SK-N-SH (cell line): ENCODE measurements around the gene TMEM52B. TPM values are rescaled to one million over a fixed set of nuclear protein-coding genes. Genes with fewer than 3 reads are reported as not detected.

Experiments
- CTCF ChIA-PET: fragments of 300-600, 350-600 bp; formaldehyde crosslinking; extraction: SDS; loops from one replicate; lab custom pipeline; 2021; lab: Yijun Ruan, JAX
- POLR2A ChIA-PET: fragments of 350-600 bp; sonication (Branson Sonifier 250); formaldehyde crosslinking; extraction: SDS; loops from one replicate; lab custom pipeline; 2020; ENCODE audit warnings: antibody characterized with exemption, inconsistent platforms; lab: Yijun Ruan, JAX
- DNase-seq: peaks from one replicate; pipeline ENCODE4 v3.0.0; 2012
- H2AFZ ChIP-seq: fragments of 200-600 bp; sonication (generic); 2 replicates; pipeline ENCODE4 v1.8.1; 2016; ENCODE audit warnings: antibody characterized with exemption, mild to moderate bottlenecking, low read depth
- H3F3A ChIP-seq: fragments of 200-600 bp; sonication (generic); replicated peaks from 2 replicates; pipeline ENCODE3; 2016; ENCODE audit warnings: antibody characterized with exemption, mild to moderate bottlenecking; ENCODE audit not compliant: insufficient read depth
- H3K27ac ChIP-seq, 2 experiments: fragments of 200-500 bp in 1 of 2; fragments of 200-600 bp in 1 of 2; sonication (Bioruptor generic) in 1 of 2; sonication (generic), shearing (Covaris generic) in 1 of 2; 2 replicates each; pipeline versions ENCODE4 v1.5.1 to v1.6.1; 2014 to 2016; ENCODE audit warnings: low read depth in 2 of 2, inconsistent platforms in 1 of 2, low read length in 1 of 2, mild to moderate bottlenecking in 1 of 2, mixed read lengths in 1 of 2
- H3K27me3 ChIP-seq: fragments of 200-600 bp; sonication (generic), shearing (Covaris generic); 2 replicates; pipeline ENCODE4 v1.6.1; 2016; ENCODE audit warnings: mixed run types; ENCODE audit not compliant: insufficient read depth
- H3K36me3 ChIP-seq, 2 experiments: fragments of 200-500 bp in 1 of 2; fragments of 200-600 bp in 1 of 2; sonication (Bioruptor generic) in 1 of 2; sonication (generic) in 1 of 2; replicated peaks in 1 of 2; 2 replicates each; pipeline versions ENCODE3 to v1.5.1; 2014 to 2016; ENCODE audit warnings: low read length in 1 of 2, mild to moderate bottlenecking in 1 of 2; ENCODE audit not compliant: insufficient read depth in 2 of 2, control insufficient read depth in 1 of 2
- H3K4me1 ChIP-seq, 2 experiments: fragments of 200-500 bp in 1 of 2; fragments of 200-600 bp in 1 of 2; sonication (Bioruptor generic) in 1 of 2; sonication (generic), shearing (Covaris generic) in 1 of 2; 2 replicates each; pipeline versions ENCODE4 v1.5.1 to v1.6.1; 2014 to 2016; ENCODE audit warnings: low read depth in 1 of 2, low read length in 1 of 2, mixed run types in 1 of 2; ENCODE audit not compliant: insufficient read depth in 2 of 2, control insufficient read depth in 1 of 2
- H3K4me2 ChIP-seq: fragments of 200-600 bp; sonication (generic), shearing (Covaris generic); 2 replicates; pipeline ENCODE4 v1.6.1; 2017; ENCODE audit warnings: mixed run types
- H3K4me3 ChIP-seq, 2 experiments: fragments of 200-500 bp in 1 of 2; fragments of 200-600 bp in 1 of 2; sonication (Bioruptor generic) in 1 of 2; sonication (generic), shearing (Covaris generic) in 1 of 2; 2 replicates each; pipeline versions ENCODE4 v1.5.1 to v1.8.1; 2014 to 2016; ENCODE audit warnings: low read depth in 2 of 2, inconsistent platforms in 1 of 2, low read length in 1 of 2, mild to moderate bottlenecking in 1 of 2, mixed read lengths in 1 of 2, moderate library complexity in 1 of 2
- H3K79me2 ChIP-seq: fragments of 200-600 bp; sonication (generic); 2 replicates; pipeline ENCODE4 v1.8.1; 2017; ENCODE audit warnings: mild to moderate bottlenecking; ENCODE audit not compliant: insufficient read depth
- H3K9ac ChIP-seq: fragments of 200-600 bp; sonication (generic); 2 replicates; pipeline ENCODE4 v1.6.1; 2017; ENCODE audit warnings: mixed run types
- H3K9me2 ChIP-seq: fragments of 200-600 bp; sonication (generic); 2 replicates; pipeline ENCODE4 v1.6.1; 2017; ENCODE audit warnings: mixed run types
- H3K9me3 ChIP-seq: fragments of 200-600 bp; sonication (generic); 2 replicates; pipeline ENCODE4 v1.6.1; 2017; ENCODE audit warnings: mixed run types, mild to moderate bottlenecking, moderate library complexity
- H4K20me1 ChIP-seq: fragments of 200-600 bp; sonication (generic); 2 replicates; pipeline ENCODE4 v1.6.1; 2017; ENCODE audit warnings: mild to moderate bottlenecking, mixed run types; ENCODE audit not compliant: insufficient read depth
- CHD2 ChIP-seq: fragments of 150-350 bp; IDR thresholded peaks from 2 replicates; pipeline ENCODE4 v1.6.1; 2018; ENCODE audit warnings: low read length; ENCODE audit not compliant: partially characterized antibody
- ELF1 ChIP-seq: IDR thresholded peaks from 2 replicates; pipeline ENCODE4 v1.4.0; 2012
- EZH2phosphoT487 ChIP-seq: fragments of 200-600 bp; sonication (generic); IDR thresholded peaks from 2 replicates; pipeline ENCODE4 v1.6.1; 2017; ENCODE audit warnings: low read depth, mixed run types, mild to moderate bottlenecking, antibody characterized with exemption, moderate library complexity, borderline replicate concordance
- FOSL2 ChIP-seq: IDR thresholded peaks from 2 replicates; pipeline ENCODE4 v1.4.0; 2012; ENCODE audit warnings: low read depth, mild to moderate bottlenecking, moderate library complexity, borderline replicate concordance
- FOXJ3 ChIP-seq: sonication (generic); formaldehyde crosslinking; IDR thresholded peaks from 2 replicates; pipeline ENCODE4 v1.5.1; 2020; ENCODE audit warnings: mild to moderate bottlenecking, missing genetic modification reagents
- FOXM1 ChIP-seq: IDR thresholded peaks from 2 replicates; pipeline ENCODE4 v1.4.0; 2012; ENCODE audit warnings: low read depth, mild to moderate bottlenecking
- GATA2 ChIP-seq: sonication (generic); formaldehyde crosslinking; IDR thresholded peaks from 2 replicates; pipeline ENCODE4 v1.5.0; 2020; ENCODE audit warnings: mild to moderate bottlenecking, missing genetic modification reagents
- MXI1 ChIP-seq: IDR thresholded peaks from 2 replicates; pipeline ENCODE4 v1.6.1; 2012; ENCODE audit warnings: mild to moderate bottlenecking, low read depth, low read length, improper control_type of control experiment
- NFIC ChIP-seq: IDR thresholded peaks from 2 replicates; pipeline ENCODE4 v1.4.0; 2012; ENCODE audit warnings: borderline replicate concordance
- PBX3 ChIP-seq: IDR thresholded peaks from 2 replicates; pipeline ENCODE4; 2012
- POLR2AphosphoS5 ChIP-seq: IDR thresholded peaks from 2 replicates; pipeline ENCODE4 v1.6.1; 2012; ENCODE audit warnings: low read depth, low read length
- RAD21 ChIP-seq: IDR thresholded peaks from 2 replicates; pipeline ENCODE4 v1.6.1; 2012; ENCODE audit warnings: mild to moderate bottlenecking, low read length
- RCOR1 ChIP-seq: fragments of 150-350 bp; IDR thresholded peaks from 2 replicates; pipeline ENCODE4 v1.6.1; 2017; ENCODE audit warnings: antibody characterized with exemption, low read length
- RFX5 ChIP-seq: IDR thresholded peaks from 2 replicates; pipeline ENCODE4 v1.6.1; 2012; ENCODE audit warnings: mild to moderate bottlenecking, improper control_type of control experiment, low read length
- RXRA ChIP-seq: IDR thresholded peaks from 2 replicates; pipeline ENCODE4 v1.4.0; 2012; ENCODE audit warnings: low read depth, mild to moderate bottlenecking, borderline replicate concordance
- SMC3 ChIP-seq: IDR thresholded peaks from 2 replicates; pipeline ENCODE4 v1.6.1; 2012; ENCODE audit warnings: low read depth, low read length, improper control_type of control experiment
- ZBTB33 ChIP-seq: IDR thresholded peaks from 2 replicates; pipeline ENCODE4 v1.4.0; 2012; ENCODE audit warnings: low read depth, borderline replicate concordance
- WGBS: methylation state at CpG from one replicate; pipeline ENCODE4 v1.1.6; 2017; ENCODE audit warnings: low lambda C conversion rate; 5-methylcytosine and 5-hydroxymethylcytosine counted together
- polyA plus RNA-seq, 3 experiments: library from polyadenylated mRNA; depleted of rRNA; stranded (reverse); fragments of >200 nt; gene quantifications; 2 replicates each; pipeline ENCODE4 v1.2.3, GENCODE V29; 2012
- TF ChIP-seq, protein P1 (sequence below): fragments of 150-350 bp; IDR thresholded peaks from 2 replicates; pipeline ENCODE4 v1.6.1; 2017; ENCODE audit warnings: antibody characterized with exemption, low read length, low read depth, borderline replicate concordance
- TF ChIP-seq, protein P2 (sequence below): IDR thresholded peaks from 2 replicates; pipeline ENCODE4 v1.4.0; 2012; ENCODE audit warnings: low read depth
- TF ChIP-seq, protein P3 (sequence below): fragments of 150-350 bp; IDR thresholded peaks from 2 replicates; pipeline ENCODE4 v1.6.1; 2016; ENCODE audit warnings: mild to moderate bottlenecking, low read depth, low read length

TMEM52B gene
- polyA plus RNA-seq, 1 of the 3 experiments (the other 2 are of a cell fraction) = not detected

GRCh38 chr12:10154145-10154496, 24.7 kb upstream of the TMEM52B start (continued):
- no peak for TF ChIP-seq NFIC
- TF ChIP-seq PBX3 = no peak
- no peak for TF ChIP-seq RCOR1
- TF ChIP-seq, protein P1, sequence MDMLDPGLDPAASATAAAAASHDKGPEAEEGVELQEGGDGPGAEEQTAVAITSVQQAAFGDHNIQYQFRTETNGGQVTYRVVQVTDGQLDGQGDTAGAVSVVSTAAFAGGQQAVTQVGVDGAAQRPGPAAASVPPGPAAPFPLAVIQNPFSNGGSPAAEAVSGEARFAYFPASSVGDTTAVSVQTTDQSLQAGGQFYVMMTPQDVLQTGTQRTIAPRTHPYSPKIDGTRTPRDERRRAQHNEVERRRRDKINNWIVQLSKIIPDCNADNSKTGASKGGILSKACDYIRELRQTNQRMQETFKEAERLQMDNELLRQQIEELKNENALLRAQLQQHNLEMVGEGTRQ = no peak
- no peak for TF ChIP-seq GATA2 (CRISPR knock-in tag)
- TF ChIP-seq CHD2 = no peak
- no peak for TF ChIP-seq MXI1
- TF ChIP-seq ELF1 = no peak
- no peak for TF ChIP-seq FOXJ3 (CRISPR knock-in tag)

DNA sequence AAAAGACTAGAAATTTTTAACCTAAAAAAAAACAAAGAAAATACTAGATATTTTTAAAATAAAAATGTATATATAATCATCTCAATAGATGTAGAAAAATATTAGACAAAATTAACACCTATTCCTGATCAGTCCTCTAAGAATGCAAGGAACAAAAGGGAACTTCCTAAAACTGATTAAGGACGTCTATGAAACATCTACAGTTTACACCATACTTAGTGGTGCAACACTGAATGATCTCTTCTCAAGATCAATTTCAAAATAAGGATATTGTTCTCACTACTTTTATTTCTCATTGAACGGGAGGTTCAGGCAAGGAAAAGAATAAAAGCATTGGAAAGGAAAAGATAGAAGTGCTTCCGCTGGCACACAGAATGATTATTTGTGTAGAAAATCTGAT, 22.9 kb upstream of the TMEM52B start:
- no peaks in the 10 kb centered on the region for H3K9me2 ChIP-seq
- H3K36me3 ChIP-seq = no peaks in the 10 kb centered on the region
- DNase-seq = no peak
- H3K9me3 ChIP-seq = no peaks in the 10 kb centered on the region
- H3K4me1 ChIP-seq = peaks cover 0 to 2% of the 10 kb centered on the region in 2 experiments; a peak in 1 of 4 replicates
- no peak overlapping the region for H3K9ac ChIP-seq
- CTCF ChIA-PET = interaction anchor here (5.0 kb wide), 1 partner anchor 33 kb away, joined by 48 read pairs; no protein-coding TSS in a partner anchor
- H3K27ac ChIP-seq = no peak overlapping the region
- no peak overlapping the region for H3K4me2 ChIP-seq
- H3K27me3 ChIP-seq = peaks cover 21% of the 10 kb centered on the region; the same call in 1 of the 2 replicates
- no peaks in the 10 kb centered on the region for H4K20me1 ChIP-seq
- no peaks in the 10 kb centered on the region for H3K79me2 ChIP-seq
- POLR2A ChIA-PET = no interaction called here
- no peaks in the 10 kb centered on the region for H3F3A ChIP-seq
- no peak for TF ChIP-seq EZH2phosphoT487
- TF ChIP-seq POLR2AphosphoS5 = no peak
- TF ChIP-seq RXRA = no peak
- TF ChIP-seq MXI1 = no peak
- no peak for TF ChIP-seq SMC3
- H2AFZ ChIP-seq = no peak overlapping the region
- no peak overlapping the region for H3K4me3 ChIP-seq
- 44% methylated on average over 3 of the region's 3 CpGs for WGBS

DNA sequence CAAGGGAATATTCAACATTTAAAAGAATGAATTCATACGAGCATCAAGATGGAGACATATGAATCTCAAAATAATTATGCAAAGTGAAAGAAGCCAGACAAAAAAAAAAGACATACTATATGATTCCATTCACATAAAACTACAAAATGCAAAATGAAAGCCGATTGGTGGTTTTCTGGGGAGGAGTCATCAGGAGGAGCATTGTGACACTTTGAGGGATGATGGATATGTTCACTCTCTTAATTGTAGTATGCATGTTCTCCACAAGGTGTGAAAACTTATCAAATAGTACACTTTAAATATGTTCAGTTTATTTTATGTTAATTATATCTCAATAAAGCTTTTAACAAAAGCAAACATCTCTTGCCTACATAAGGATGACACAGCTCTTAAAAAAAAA, 20.4 kb upstream of the TMEM52B start:
- peaks cover 21% of the 10 kb centered on the region; the same call in 1 of the 2 replicates for H3K27me3 ChIP-seq
- POLR2A ChIA-PET = no interaction called here
- no peak overlapping the region for H3K9ac ChIP-seq
- H2AFZ ChIP-seq = no peak overlapping the region
- WGBS = 18% methylated on average over 2 of the region's 2 CpGs
- no peaks in the 10 kb centered on the region for H3F3A ChIP-seq
- CTCF ChIA-PET = interaction anchor here (0.6 to 1.0 kb wide), 2 partner anchors 11 to 23 kb away, joined by 3 read pairs; no protein-coding TSS in a partner anchor
- H3K36me3 ChIP-seq = no peaks in the 10 kb centered on the region
- no peak overlapping the region for H3K4me3 ChIP-seq
- no peak for DNase-seq
- H3K4me1 ChIP-seq = peaks cover 0 to 2% of the 10 kb centered on the region in 2 experiments; a peak in 1 of 4 replicates
- H3K4me2 ChIP-seq = no peak overlapping the region
- H4K20me1 ChIP-seq = no peaks in the 10 kb centered on the region
- no peaks in the 10 kb centered on the region for H3K9me2 ChIP-seq
- H3K79me2 ChIP-seq = no peaks in the 10 kb centered on the region
- TF ChIP-seq RFX5 = no peak
- TF ChIP-seq FOXJ3 (CRISPR knock-in tag) = no peak
- no peak for TF ChIP-seq RXRA
- no peak for TF ChIP-seq RAD21
- no peak for TF ChIP-seq SMC3
- no peak for TF ChIP-seq RCOR1
- TF ChIP-seq FOSL2 = no peak
- TF ChIP-seq, protein P2, sequence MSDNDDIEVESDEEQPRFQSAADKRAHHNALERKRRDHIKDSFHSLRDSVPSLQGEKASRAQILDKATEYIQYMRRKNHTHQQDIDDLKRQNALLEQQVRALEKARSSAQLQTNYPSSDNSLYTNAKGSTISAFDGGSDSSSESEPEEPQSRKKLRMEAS = no peak
- TF ChIP-seq NFIC = no peak
- TF ChIP-seq, protein P3, sequence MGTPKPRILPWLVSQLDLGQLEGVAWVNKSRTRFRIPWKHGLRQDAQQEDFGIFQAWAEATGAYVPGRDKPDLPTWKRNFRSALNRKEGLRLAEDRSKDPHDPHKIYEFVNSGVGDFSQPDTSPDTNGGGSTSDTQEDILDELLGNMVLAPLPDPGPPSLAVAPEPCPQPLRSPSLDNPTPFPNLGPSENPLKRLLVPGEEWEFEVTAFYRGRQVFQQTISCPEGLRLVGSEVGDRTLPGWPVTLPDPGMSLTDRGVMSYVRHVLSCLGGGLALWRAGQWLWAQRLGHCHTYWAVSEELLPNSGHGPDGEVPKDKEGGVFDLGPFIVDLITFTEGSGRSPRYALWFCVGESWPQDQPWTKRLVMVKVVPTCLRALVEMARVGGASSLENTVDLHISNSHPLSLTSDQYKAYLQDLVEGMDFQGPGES = no peak
- TF ChIP-seq FOXM1 = no peak
- TF ChIP-seq ZBTB33 = no peak
- TF ChIP-seq GATA2 (CRISPR knock-in tag) = no peak
- H3K27ac ChIP-seq = no peak overlapping the region
- H3K9me3 ChIP-seq = no peaks in the 10 kb centered on the region
